Neural crest cell (in vitro differentiated cells): ENCODE data around the gene METAP1. TPM values are rescaled to one million over a fixed set of nuclear protein-coding genes. Genes with fewer than 3 reads are reported as not detected.
"Not testable (repeated sequence)": the region's sequence is repeated elsewhere in the genome, so short reads cannot be mapped to it uniquely, and the experiment has no call there.

Experiments
- DNase-seq: peaks from one replicate; pipeline ENCODE4 v3.0.0; 2021; ENCODE audit warnings: low read depth, mixed read lengths, low spot score
- H3K27ac Mint-ChIP-seq: one replicate; pipeline ENCODE4 v1.8.0; 2021; ENCODE audit warnings: mild to moderate bottlenecking, mixed read lengths; ENCODE audit not compliant: unreplicated experiment
- H3K27me3 Mint-ChIP-seq: 2 replicates; pipeline ENCODE4 v1.8.0; 2021; ENCODE audit warnings: low read depth, mild to moderate bottlenecking, mixed read lengths
- H3K36me3 Mint-ChIP-seq: 2 replicates; pipeline ENCODE4 v1.8.0; 2021; ENCODE audit warnings: low read depth, mild to moderate bottlenecking, mixed read lengths
- H3K4me1 Mint-ChIP-seq: 2 replicates; pipeline ENCODE4 v1.8.0; 2021; ENCODE audit warnings: mixed read lengths
- H3K4me3 Mint-ChIP-seq: one replicate; pipeline ENCODE4 v1.8.0; 2021; ENCODE audit warnings: mild to moderate bottlenecking, mixed read lengths
- H3K9me3 Mint-ChIP-seq: 2 replicates; pipeline ENCODE4 v1.8.0; 2021; ENCODE audit warnings: mixed read lengths
- microRNA-seq: library from miRNA; unstranded; fragments of <30 nt; microRNA quantifications from one replicate; pipeline ENCODE4, GENCODE V29; 2020
- total RNA-seq: library from RNA; stranded (reverse); gene quantifications from 2 replicates; pipeline ENCODE4 v1.2.1, GENCODE V29; 2021
- TF ChIP-seq, protein P1 (sequence below): fragments of 200-600 bp; sonication (generic); conservative IDR thresholded peaks from 2 replicates; pipeline ENCODE4 v1.5.0; 2021; ENCODE audit warnings: antibody characterized with exemption, mild to moderate bottlenecking

METAP1 gene
- total RNA-seq, 1 donor from 2014 or later = 52.1 TPM

GRCh38 chr4:99100876-99101275 is 105.4 kb downstream of the METAP1 start:
- Mint-ChIP-seq H3K27me3 (no peaks in the 10 kb centered on the region), H3K4me3 (no peak overlapping the region), H3K4me1 (peaks cover 5% of the 10 kb centered on the region), H3K9me3 (peaks cover 2% of the 10 kb centered on the region), H3K36me3 (peaks cover 18% of the 10 kb centered on the region), H3K27ac (no peak overlapping the region)
- DNase-seq = no peak
- TF ChIP-seq, protein P1, sequence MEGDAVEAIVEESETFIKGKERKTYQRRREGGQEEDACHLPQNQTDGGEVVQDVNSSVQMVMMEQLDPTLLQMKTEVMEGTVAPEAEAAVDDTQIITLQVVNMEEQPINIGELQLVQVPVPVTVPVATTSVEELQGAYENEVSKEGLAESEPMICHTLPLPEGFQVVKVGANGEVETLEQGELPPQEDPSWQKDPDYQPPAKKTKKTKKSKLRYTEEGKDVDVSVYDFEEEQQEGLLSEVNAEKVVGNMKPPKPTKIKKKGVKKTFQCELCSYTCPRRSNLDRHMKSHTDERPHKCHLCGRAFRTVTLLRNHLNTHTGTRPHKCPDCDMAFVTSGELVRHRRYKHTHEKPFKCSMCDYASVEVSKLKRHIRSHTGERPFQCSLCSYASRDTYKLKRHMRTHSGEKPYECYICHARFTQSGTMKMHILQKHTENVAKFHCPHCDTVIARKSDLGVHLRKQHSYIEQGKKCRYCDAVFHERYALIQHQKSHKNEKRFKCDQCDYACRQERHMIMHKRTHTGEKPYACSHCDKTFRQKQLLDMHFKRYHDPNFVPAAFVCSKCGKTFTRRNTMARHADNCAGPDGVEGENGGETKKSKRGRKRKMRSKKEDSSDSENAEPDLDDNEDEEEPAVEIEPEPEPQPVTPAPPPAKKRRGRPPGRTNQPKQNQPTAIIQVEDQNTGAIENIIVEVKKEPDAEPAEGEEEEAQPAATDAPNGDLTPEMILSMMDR = no peak

DNA sequence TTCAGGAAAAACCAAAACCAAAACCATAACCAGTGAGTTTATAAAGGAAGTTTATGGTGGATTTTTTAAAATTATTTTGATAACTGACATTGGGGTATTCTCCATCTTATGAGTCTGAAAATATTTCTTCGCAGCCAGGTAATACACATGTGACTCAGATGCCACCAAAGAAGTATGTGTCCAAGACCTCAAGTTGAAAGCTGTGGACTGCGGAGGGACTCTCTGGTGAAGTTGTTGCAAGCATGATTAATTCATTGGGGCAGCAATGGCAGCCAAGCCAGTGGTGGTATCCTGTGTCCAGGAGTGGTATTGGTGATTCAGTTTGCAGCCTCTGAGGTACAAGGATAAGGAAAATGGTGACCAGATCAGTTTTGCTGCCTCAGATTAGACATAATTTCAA is 107.1 kb downstream of the METAP1 start:
- DNase-seq = no peak
- Mint-ChIP-seq H3K9me3 (no peaks in the 10 kb centered on the region), H3K4me1 (peaks cover 5% of the 10 kb centered on the region), H3K27me3 (no peaks in the 10 kb centered on the region), H3K36me3 (peaks cover 10% of the 10 kb centered on the region), H3K4me3 (no peak overlapping the region), H3K27ac (no peak overlapping the region)
- TF ChIP-seq, protein P1 = no peak

DNA sequence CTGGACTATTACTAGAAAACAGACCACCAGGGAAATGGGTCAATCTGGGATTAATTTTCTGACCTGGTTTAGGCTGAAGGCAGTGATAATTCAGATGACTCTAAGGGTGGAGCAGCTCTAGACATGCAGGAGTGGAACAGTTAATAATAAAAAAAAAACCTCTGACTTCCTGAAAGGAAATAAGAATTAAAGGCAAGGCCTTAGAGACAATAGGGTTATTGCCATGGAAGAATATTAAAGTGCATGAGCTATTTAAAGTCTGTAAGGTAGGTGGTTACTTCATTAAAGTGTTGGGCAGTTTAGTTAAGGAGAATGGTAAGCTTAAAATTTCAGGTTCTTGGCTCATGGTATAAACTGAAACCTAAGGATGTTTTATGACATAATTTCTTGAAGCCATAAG is 107.6 kb downstream of the METAP1 start:
- Mint-ChIP-seq H3K36me3 (peaks cover 10% of the 10 kb centered on the region), H3K4me3 (no peak overlapping the region), H3K27me3 (no peaks in the 10 kb centered on the region), H3K9me3 (no peaks in the 10 kb centered on the region), H3K27ac (no peak overlapping the region), H3K4me1 (peaks cover 5% of the 10 kb centered on the region)
- TF ChIP-seq, protein P1 = no peak
- no peak for DNase-seq

DNA sequence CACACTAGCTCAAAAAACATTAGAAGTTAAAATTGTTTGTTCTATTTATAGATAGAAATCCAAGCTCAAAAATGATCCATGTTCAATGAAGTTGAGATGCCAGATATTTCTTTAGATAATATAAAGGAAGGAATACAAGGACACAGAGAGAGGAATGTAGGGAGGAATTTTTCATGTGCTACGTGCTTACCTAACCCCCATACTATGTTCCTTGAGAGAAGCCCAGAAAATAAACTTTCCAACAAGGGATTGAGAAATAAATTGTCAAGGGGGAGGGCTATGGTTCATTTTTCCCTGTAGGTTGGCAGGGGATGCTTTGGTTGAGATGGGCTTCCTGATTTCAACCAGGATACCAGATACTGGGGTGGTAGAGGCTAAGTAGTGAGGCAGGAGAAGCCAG is 108.6 kb downstream of the METAP1 start:
- H3K4me1 Mint-ChIP-seq = peaks cover 5% of the 10 kb centered on the region

GRCh38 chr4:99109286-99109685 is 113.8 kb downstream of the METAP1 start:
- H3K27me3 Mint-ChIP-seq, H3K4me3 Mint-ChIP-seq, H3K27ac Mint-ChIP-seq, H3K9me3 Mint-ChIP-seq, DNase-seq, H3K4me1 Mint-ChIP-seq: not testable (repeated sequence)
- peaks cover 14% of the 10 kb centered on the region for H3K36me3 Mint-ChIP-seq

More for the DNA sequence above, 108.6 kb downstream of the METAP1 start:
- peaks cover 5% of the 10 kb centered on the region for H3K9me3 Mint-ChIP-seq
- TF ChIP-seq, protein P1 = no peak
- no peaks in the 10 kb centered on the region for H3K27me3 Mint-ChIP-seq
- no peak overlapping the region for H3K4me3 Mint-ChIP-seq
- H3K36me3 Mint-ChIP-seq = peaks cover 14% of the 10 kb centered on the region
- H3K27ac Mint-ChIP-seq = peak overlapping the region; percentile 64
- DNase-seq = no peak

Small RNA genes lying within 50 kb of the gene (microRNA-seq; reads per million reads assigned to microRNA genes)
- 23.7 reads per million, percentile 38 among the genes with 10 or more reads in this experiment for gene MIR3684

Other genes with a start within 250 kb of the METAP1 start
- gene EIF4E, start 66.6 kb upstream of the METAP1 start, total RNA-seq = 144 and 145 TPM in 2 replicates
- gene ADH5, start 93.1 kb downstream of the METAP1 start, total RNA-seq = 252 and 256 TPM in 2 replicates
- not detected in 2 replicates for gene ADH4, start 148.6 kb downstream of the METAP1 start, total RNA-seq
- not detected in 2 replicates for gene ADH6, start 223.5 kb downstream of the METAP1 start, total RNA-seq